Right atrium auricular region (tissue), 2 donors: ENCODE data around the gene LGR6. TPM values are rescaled to one million over a fixed set of nuclear protein-coding genes. Genes with fewer than 3 reads are reported as not detected.
"Not testable (repeated sequence)": the region's sequence is repeated elsewhere in the genome, so short reads cannot be mapped to it uniquely, and the experiment has no call there.

Experiments used
- DNase-seq: peaks from one replicate; pipeline ENCODE4 v3.0.0-alpha.2; 2019; ENCODE audit warnings: low spot score
- H3K27ac ChIP-seq, 2 donors: fragments of 200-600 bp; sonication (generic); 1 replicate in 1 of 2; 2 replicates in 1 of 2; pipeline ENCODE4 v1.5.1; 2016 to 2019
- H3K27me3 ChIP-seq, 2 donors: fragments of 200-600 bp; sonication (generic); one replicate each; pipeline versions ENCODE4 v1.5.1 to v1.6.0; 2017 to 2019
- H3K36me3 ChIP-seq: fragments of 200-600 bp; sonication (generic); one replicate; pipeline ENCODE4 v1.5.1; 2016
- H3K4me1 ChIP-seq, 2 donors: fragments of 200-600 bp; sonication (generic); one replicate each; pipeline versions ENCODE4 v1.5.1 to v1.6.0; 2017 to 2019
- H3K4me3 ChIP-seq, 2 donors: fragments of 200-600 bp; sonication (generic); 1 replicate in 1 of 2; 2 replicates in 1 of 2; pipeline ENCODE4 v1.5.1; 2017 to 2019; ENCODE audit warnings: mild to moderate bottlenecking in 1 of 2, moderate library complexity in 1 of 2
- H3K9me3 ChIP-seq, 2 donors: fragments of 200-600 bp; sonication (generic); one replicate each; pipeline ENCODE4 v1.5.1; 2019
- total RNA-seq, 2 donors: library from RNA; depleted of rRNA; stranded (reverse); fragments of >200 nt; gene quantifications; one replicate each; pipeline ENCODE4 v1.1.0, GENCODE V29; 2016
- TF ChIP-seq, protein P1 (sequence below), 2 donors: fragments of 200-600 bp; sonication (generic); IDR thresholded peaks; one replicate each; pipeline ENCODE4 v1.5.1; 2019; ENCODE audit warnings: antibody characterized with exemption in 2 of 2

LGR6 gene
- total RNA-seq, 2 donors from 2014 or later, result 5.5 to 17.0 TPM

GRCh38 chr1:202165267-202165941, 28.2 kb upstream of the LGR6 start:
- H3K4me3 ChIP-seq, result no peak overlapping the region
- no peaks in the 10 kb centered on the region for H3K36me3 ChIP-seq
- no peak for DNase-seq
- H3K9me3 ChIP-seq, result no peaks in the 10 kb centered on the region
- TF ChIP-seq, protein P1, sequence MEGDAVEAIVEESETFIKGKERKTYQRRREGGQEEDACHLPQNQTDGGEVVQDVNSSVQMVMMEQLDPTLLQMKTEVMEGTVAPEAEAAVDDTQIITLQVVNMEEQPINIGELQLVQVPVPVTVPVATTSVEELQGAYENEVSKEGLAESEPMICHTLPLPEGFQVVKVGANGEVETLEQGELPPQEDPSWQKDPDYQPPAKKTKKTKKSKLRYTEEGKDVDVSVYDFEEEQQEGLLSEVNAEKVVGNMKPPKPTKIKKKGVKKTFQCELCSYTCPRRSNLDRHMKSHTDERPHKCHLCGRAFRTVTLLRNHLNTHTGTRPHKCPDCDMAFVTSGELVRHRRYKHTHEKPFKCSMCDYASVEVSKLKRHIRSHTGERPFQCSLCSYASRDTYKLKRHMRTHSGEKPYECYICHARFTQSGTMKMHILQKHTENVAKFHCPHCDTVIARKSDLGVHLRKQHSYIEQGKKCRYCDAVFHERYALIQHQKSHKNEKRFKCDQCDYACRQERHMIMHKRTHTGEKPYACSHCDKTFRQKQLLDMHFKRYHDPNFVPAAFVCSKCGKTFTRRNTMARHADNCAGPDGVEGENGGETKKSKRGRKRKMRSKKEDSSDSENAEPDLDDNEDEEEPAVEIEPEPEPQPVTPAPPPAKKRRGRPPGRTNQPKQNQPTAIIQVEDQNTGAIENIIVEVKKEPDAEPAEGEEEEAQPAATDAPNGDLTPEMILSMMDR (IDR thresholded peaks at IDR 0.05), result no peak
- H3K4me1 ChIP-seq, result no peaks in the 10 kb centered on the region
- no peaks in the 10 kb centered on the region for H3K27me3 ChIP-seq
- H3K27ac ChIP-seq, result no peak overlapping the region

GRCh38 chr1:202165942-202166843, 27.4 kb upstream of the LGR6 start:
- no peaks in the 10 kb centered on the region for H3K36me3 ChIP-seq
- no peak for DNase-seq
- H3K4me3 ChIP-seq, result no peak overlapping the region
- TF ChIP-seq, protein P1 (IDR thresholded peaks at IDR 0.05), result no peak
- no peaks in the 10 kb centered on the region for H3K4me1 ChIP-seq
- H3K27ac ChIP-seq, result no peak overlapping the region
- no peaks in the 10 kb centered on the region for H3K9me3 ChIP-seq
- no peaks in the 10 kb centered on the region for H3K27me3 ChIP-seq

GRCh38 chr1:202167054-202167453, 26.5 kb upstream of the LGR6 start:
- H3K4me1 ChIP-seq, DNase-seq, H3K4me3 ChIP-seq, H3K27ac ChIP-seq, H3K36me3 ChIP-seq, H3K27me3 ChIP-seq, H3K9me3 ChIP-seq: not testable (repeated sequence)

- Histone ChIP-seq H3K4me3 (no peak overlapping the region), H3K4me1 (no peaks in the 10 kb centered on the region), H3K27ac (no peak overlapping the region), H3K36me3 (no peaks in the 10 kb centered on the region), H3K9me3 (no peaks in the 10 kb centered on the region), H3K27me3 (no peaks in the 10 kb centered on the region)
- TF ChIP-seq, protein P1 (IDR thresholded peaks at IDR 0.05), result no peak
- DNase-seq, result no peak
Observed at GRCh38 chr1:202167708-202168415, 25.7 kb upstream of the LGR6 start.

- TF ChIP-seq, protein P1 (IDR thresholded peaks at IDR 0.05), result no peak
- H3K4me3 ChIP-seq, result no peak overlapping the region
- no peaks in the 10 kb centered on the region for H3K27me3 ChIP-seq
- no peaks in the 10 kb centered on the region for H3K36me3 ChIP-seq
- no peaks in the 10 kb centered on the region for H3K9me3 ChIP-seq
- no peak overlapping the region for H3K27ac ChIP-seq
- no peaks in the 10 kb centered on the region for H3K4me1 ChIP-seq
- no peak for DNase-seq
Observed at GRCh38 chr1:202168861-202169260, 24.7 kb upstream of the LGR6 start.

DNA sequence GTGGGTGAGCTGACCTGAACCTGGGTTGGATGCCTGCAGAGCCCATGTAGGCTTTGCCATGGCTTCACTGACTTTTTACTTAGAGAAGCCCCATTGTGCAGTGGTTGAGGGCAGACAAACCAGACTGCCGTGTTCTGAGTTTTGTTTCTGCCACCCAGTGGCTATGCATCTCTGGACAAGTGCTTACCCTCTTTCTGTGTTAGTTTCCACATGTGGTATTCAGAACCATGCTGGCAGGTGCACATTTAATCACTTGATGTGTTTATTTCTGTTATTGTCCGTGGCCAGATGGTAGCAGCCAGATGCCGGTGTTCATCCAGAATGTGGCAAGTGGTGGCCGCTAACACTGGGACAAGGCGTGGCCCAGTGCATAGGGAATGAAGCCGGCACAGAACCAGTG, 22.9 kb upstream of the LGR6 start:
- no peaks in the 10 kb centered on the region for H3K4me1 ChIP-seq
- H3K9me3 ChIP-seq, result no peaks in the 10 kb centered on the region
- no peaks in the 10 kb centered on the region for H3K27me3 ChIP-seq
- H3K27ac ChIP-seq, result no peak overlapping the region
- H3K36me3 ChIP-seq, result no peaks in the 10 kb centered on the region
- no peak for DNase-seq
- TF ChIP-seq, protein P1 (IDR thresholded peaks at IDR 0.05), result no peak
- H3K4me3 ChIP-seq, result no peak overlapping the region
